ENCODE measurements around the gene APOOL. TPM values are rescaled to one million over a fixed set of nuclear protein-coding genes. Genes with fewer than 3 reads are reported as not detected.
A peak's percentile ranks its signal among the peaks of the same experiment; 100 is the strongest.
"Not testable (repeated sequence)": the region's sequence is repeated elsewhere in the genome, so short reads cannot be mapped to it uniquely, and the experiment has no call there.

Gene APOOL
- 11.0 and 12.4 TPM in 2 replicates for total RNA-seq (2014; rRNA removed; shearing (Covaris generic); ENCODE audit: low replicate concordance)

- DNase-seq: peak; percentile 85
- Histone ChIP-seq H3K9me3 (no peaks in the 10 kb centered on the region), H3K36me3 (no peaks in the 10 kb centered on the region), H3K4me3 (peak within 1 kb of the TSS; percentile 80), H3K27me3 (no peaks in the 10 kb centered on the region)
Observed at GRCh38 chrX:85003655-85004244, at the start of gene APOOL. APOOL (plus strand) TSS chrX:85003877; CDS start chrX:85003913, 36 bp downstream.

GRCh38 chrX:84956304-84956703 is 47.4 kb upstream of the APOOL start:
- Histone ChIP-seq H3K9me3 (no peaks in the 10 kb centered on the region), H3K36me3 (no peaks in the 10 kb centered on the region), H3K27me3 (no peaks in the 10 kb centered on the region), H3K4me3 (no peak overlapping the region)
- DNase-seq: no peak

GRCh38 chrX:84974803-84975202 is 28.9 kb upstream of the APOOL start:
- Histone ChIP-seq H3K4me3 (no peak overlapping the region), H3K36me3 (no peaks in the 10 kb centered on the region), H3K9me3 (no peaks in the 10 kb centered on the region), H3K27me3 (no peaks in the 10 kb centered on the region)
- no peak for DNase-seq

- not testable (repeated sequence) for H3K9me3 ChIP-seq, H3K4me3 ChIP-seq, DNase-seq, H3K36me3 ChIP-seq, H3K27me3 ChIP-seq
Observed at GRCh38 chrX:84991739-84992138, 11.9 kb upstream of the APOOL start.

GRCh38 chrX:84993150-84993549 is 10.5 kb upstream of the APOOL start:
- no peak for DNase-seq
- no peaks in the 10 kb centered on the region for H3K36me3 ChIP-seq
- no peaks in the 10 kb centered on the region for H3K27me3 ChIP-seq
- no peaks in the 10 kb centered on the region for H3K9me3 ChIP-seq
- no peak overlapping the region for H3K4me3 ChIP-seq

GRCh38 chrX:85001344-85001743 is 2.3 kb upstream of the APOOL start:
- Histone ChIP-seq H3K4me3 (no peak overlapping the region), H3K36me3 (no peaks in the 10 kb centered on the region), H3K27me3 (no peaks in the 10 kb centered on the region), H3K9me3 (no peaks in the 10 kb centered on the region)
- no peak for DNase-seq

- peak; percentile 5 for DNase-seq
- H3K36me3 ChIP-seq: no peaks in the 10 kb centered on the region
- H3K9me3 ChIP-seq: no peaks in the 10 kb centered on the region
- H3K4me3 ChIP-seq: peak overlapping the region; percentile 80
- H3K27me3 ChIP-seq: no peaks in the 10 kb centered on the region
Observed at GRCh38 chrX:85004255-85004654, 578 bp downstream of the APOOL start.

- no peaks in the 10 kb centered on the region for H3K27me3 ChIP-seq
- no peaks in the 10 kb centered on the region for H3K9me3 ChIP-seq
- no peaks in the 10 kb centered on the region for H3K36me3 ChIP-seq
- DNase-seq: no peak
- H3K4me3 ChIP-seq: no peak overlapping the region
Observed at GRCh38 chrX:85012098-85012497, 8.4 kb downstream of the APOOL start.

GRCh38 chrX:85015351-85015750 is 11.7 kb downstream of the APOOL start:
- DNase-seq, H3K36me3 ChIP-seq, H3K4me3 ChIP-seq, H3K27me3 ChIP-seq, H3K9me3 ChIP-seq: not testable (repeated sequence)

GRCh38 chrX:85017721-85018120 is 14.0 kb downstream of the APOOL start:
- Histone ChIP-seq H3K36me3 (no peaks in the 10 kb centered on the region), H3K27me3 (no peaks in the 10 kb centered on the region), H3K4me3 (no peak overlapping the region), H3K9me3 (no peaks in the 10 kb centered on the region)
- DNase-seq: no peak

- DNase-seq: no peak
- Histone ChIP-seq H3K9me3 (no peaks in the 10 kb centered on the region), H3K36me3 (no peaks in the 10 kb centered on the region), H3K27me3 (no peaks in the 10 kb centered on the region), H3K4me3 (no peak overlapping the region)
Observed at GRCh38 chrX:85018471-85018870, 14.8 kb downstream of the APOOL start.

GRCh38 chrX:85020216-85020615 is 16.5 kb downstream of the APOOL start:
- no peak overlapping the region for H3K4me3 ChIP-seq
- no peaks in the 10 kb centered on the region for H3K9me3 ChIP-seq
- no peaks in the 10 kb centered on the region for H3K36me3 ChIP-seq
- H3K27me3 ChIP-seq: no peaks in the 10 kb centered on the region
- DNase-seq: no peak

GRCh38 chrX:85024044-85024443 is 20.4 kb downstream of the APOOL start:
- H3K36me3 ChIP-seq: no peaks in the 10 kb centered on the region
- DNase-seq: no peak
- H3K4me3 ChIP-seq: no peak overlapping the region
- no peaks in the 10 kb centered on the region for H3K9me3 ChIP-seq
- no peaks in the 10 kb centered on the region for H3K27me3 ChIP-seq

GRCh38 chrX:85024562-85024961 is 20.9 kb downstream of the APOOL start:
- Histone ChIP-seq H3K36me3 (no peaks in the 10 kb centered on the region), H3K4me3 (no peak overlapping the region), H3K9me3 (no peaks in the 10 kb centered on the region), H3K27me3 (no peaks in the 10 kb centered on the region)
- no peak for DNase-seq

- no peak for DNase-seq
- no peaks in the 10 kb centered on the region for H3K27me3 ChIP-seq
- H3K4me3 ChIP-seq: no peak overlapping the region
- H3K9me3 ChIP-seq: no peaks in the 10 kb centered on the region
- H3K36me3 ChIP-seq: no peaks in the 10 kb centered on the region
Observed at GRCh38 chrX:85026170-85026569, 22.5 kb downstream of the APOOL start.

- no peak for DNase-seq
- Histone ChIP-seq H3K4me3 (no peak overlapping the region), H3K36me3 (no peaks in the 10 kb centered on the region), H3K9me3 (no peaks in the 10 kb centered on the region), H3K27me3 (no peaks in the 10 kb centered on the region)
Observed at GRCh38 chrX:85029043-85029442, 25.4 kb downstream of the APOOL start.

- Histone ChIP-seq H3K9me3 (no peaks in the 10 kb centered on the region), H3K27me3 (no peaks in the 10 kb centered on the region), H3K4me3 (no peak overlapping the region), H3K36me3 (no peaks in the 10 kb centered on the region)
- DNase-seq: no peak
Observed at GRCh38 chrX:85031505-85031904, 27.8 kb downstream of the APOOL start.

GRCh38 chrX:85037114-85037513 is 33.4 kb downstream of the APOOL start:
- Histone ChIP-seq H3K36me3 (no peaks in the 10 kb centered on the region), H3K27me3 (no peaks in the 10 kb centered on the region), H3K4me3 (no peak overlapping the region), H3K9me3 (no peaks in the 10 kb centered on the region)
- no peak for DNase-seq

- no peaks in the 10 kb centered on the region for H3K9me3 ChIP-seq
- H3K36me3 ChIP-seq: no peaks in the 10 kb centered on the region
- DNase-seq: no peak
- H3K27me3 ChIP-seq: no peaks in the 10 kb centered on the region
- H3K4me3 ChIP-seq: no peak overlapping the region
Observed at GRCh38 chrX:85051627-85052026, 48.0 kb downstream of the APOOL start.

Data from MG63 (cell line).